Activated CD4-positive, alpha-beta T cell treated with anti-CD3 and anti-CD28 coated beads, Interleukin-2, amount 10 ng/mL, durations not matched to agents 24 days and 14 days (primary cell): ENCODE measurements around the gene NMRAL1. TPM values are rescaled to one million over a fixed set of nuclear protein-coding genes. Genes with fewer than 3 reads are reported as not detected.

Experiments
- DNase-seq: peaks from one replicate; pipeline ENCODE4 v3.0.0; 2022
- H3K27ac Mint-ChIP-seq: one replicate; pipeline ENCODE4 v1.8.0; 2022; ENCODE audit warnings: mild to moderate bottlenecking, mixed read lengths
- H3K27me3 Mint-ChIP-seq: one replicate; pipeline ENCODE4 v1.8.0; 2022; ENCODE audit warnings: mixed read lengths
- H3K36me3 Mint-ChIP-seq: one replicate; pipeline ENCODE4 v1.8.0; 2022; ENCODE audit warnings: low read depth, mild to moderate bottlenecking, mixed read lengths
- H3K4me1 Mint-ChIP-seq: one replicate; pipeline ENCODE4 v1.8.0; 2021; ENCODE audit warnings: mixed read lengths
- H3K4me3 Mint-ChIP-seq: one replicate; pipeline ENCODE4 v1.8.0; 2022; ENCODE audit warnings: mild to moderate bottlenecking, moderate library complexity, mixed read lengths
- H3K9me3 Mint-ChIP-seq: one replicate; pipeline ENCODE4 v1.8.0; 2021; ENCODE audit warnings: mixed read lengths
- intact Hi-C: fragments of 100-400 bp; cut with micrococcal nuclease; formaldehyde crosslinking; loops from one replicate; pipeline ENCODE4 v1.15.1; 2023
- total RNA-seq: library from RNA; stranded (reverse); gene quantifications from 2 replicates; pipeline ENCODE4 v1.2.3, GENCODE V29; 2022

Gene NMRAL1
- total RNA-seq, 1 donor from 2014 or later = 32.2 TPM

DNA sequence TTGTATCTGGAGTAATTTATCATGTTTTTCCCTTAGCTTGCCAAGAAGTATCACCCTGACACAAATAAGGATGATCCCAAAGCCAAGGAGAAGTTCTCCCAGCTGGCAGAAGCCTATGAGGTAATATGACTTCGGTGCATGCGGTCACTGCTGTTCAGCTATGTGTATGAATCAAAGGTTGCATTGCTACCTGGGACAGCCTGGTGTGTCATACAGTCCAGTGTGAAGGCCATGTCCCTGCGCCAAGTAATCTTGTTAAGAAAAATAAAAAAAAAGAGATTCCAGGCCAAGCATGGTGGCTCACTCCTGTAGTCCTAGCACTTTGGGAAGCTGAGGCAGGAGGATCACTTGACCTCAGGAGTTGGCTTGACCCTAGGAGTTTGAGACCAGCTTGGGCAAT lies 37.1 kb downstream of the NMRAL1 start:
- peaks cover 55% of the 10 kb centered on the region for H3K36me3 Mint-ChIP-seq

DNA sequence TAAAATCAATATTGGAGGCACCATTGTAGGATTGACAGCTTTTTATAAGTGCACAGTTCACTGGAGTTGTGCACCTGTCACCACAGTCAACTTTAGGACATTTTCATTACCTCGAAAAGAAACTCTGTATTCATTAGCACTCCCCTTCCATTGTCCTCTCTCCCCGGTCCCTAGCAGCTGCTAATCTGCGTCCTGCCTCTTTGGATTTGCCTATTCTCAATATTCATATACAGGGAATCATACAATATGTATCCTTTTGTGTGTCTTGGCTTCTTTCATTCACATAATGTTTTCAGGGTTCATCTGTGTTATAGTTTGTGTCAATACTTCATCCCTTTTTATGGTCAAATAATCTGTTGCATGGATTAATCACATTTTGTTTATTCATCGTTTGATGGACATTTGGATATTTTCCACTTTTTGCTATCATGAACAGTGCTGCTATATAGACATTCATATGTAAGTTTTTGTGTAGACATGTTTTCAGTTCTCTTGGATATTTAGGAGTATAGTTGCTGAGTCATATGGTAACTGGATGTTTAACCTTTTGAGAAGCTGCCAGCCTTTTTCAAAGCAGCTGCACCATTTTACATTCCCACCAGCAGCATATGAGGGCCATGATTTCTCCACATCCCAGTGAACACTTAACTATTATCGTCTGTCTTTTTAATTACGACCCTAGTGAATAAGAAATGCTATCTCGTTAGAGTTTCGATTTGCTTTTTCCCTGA lies 38.9 kb downstream of the NMRAL1 start:
- H3K4me1 Mint-ChIP-seq = peaks cover 13% of the 10 kb centered on the region
- no peak overlapping the region for H3K27ac Mint-ChIP-seq
- H3K4me3 Mint-ChIP-seq = no peak overlapping the region
- intact Hi-C loops = no loop called here
- H3K27me3 Mint-ChIP-seq = no peaks in the 10 kb centered on the region
- no peak for DNase-seq
- peaks cover 53% of the 10 kb centered on the region for H3K36me3 Mint-ChIP-seq
- no peaks in the 10 kb centered on the region for H3K9me3 Mint-ChIP-seq

More for the DNA sequence above, 37.1 kb downstream of the NMRAL1 start:
- H3K27me3 Mint-ChIP-seq = no peaks in the 10 kb centered on the region
- peaks cover 13% of the 10 kb centered on the region for H3K4me1 Mint-ChIP-seq
- H3K4me3 Mint-ChIP-seq = no peak overlapping the region
- intact Hi-C loops = no loop called here
- no peak for DNase-seq
- H3K27ac Mint-ChIP-seq = no peak overlapping the region
- H3K9me3 Mint-ChIP-seq = no peaks in the 10 kb centered on the region

DNA sequence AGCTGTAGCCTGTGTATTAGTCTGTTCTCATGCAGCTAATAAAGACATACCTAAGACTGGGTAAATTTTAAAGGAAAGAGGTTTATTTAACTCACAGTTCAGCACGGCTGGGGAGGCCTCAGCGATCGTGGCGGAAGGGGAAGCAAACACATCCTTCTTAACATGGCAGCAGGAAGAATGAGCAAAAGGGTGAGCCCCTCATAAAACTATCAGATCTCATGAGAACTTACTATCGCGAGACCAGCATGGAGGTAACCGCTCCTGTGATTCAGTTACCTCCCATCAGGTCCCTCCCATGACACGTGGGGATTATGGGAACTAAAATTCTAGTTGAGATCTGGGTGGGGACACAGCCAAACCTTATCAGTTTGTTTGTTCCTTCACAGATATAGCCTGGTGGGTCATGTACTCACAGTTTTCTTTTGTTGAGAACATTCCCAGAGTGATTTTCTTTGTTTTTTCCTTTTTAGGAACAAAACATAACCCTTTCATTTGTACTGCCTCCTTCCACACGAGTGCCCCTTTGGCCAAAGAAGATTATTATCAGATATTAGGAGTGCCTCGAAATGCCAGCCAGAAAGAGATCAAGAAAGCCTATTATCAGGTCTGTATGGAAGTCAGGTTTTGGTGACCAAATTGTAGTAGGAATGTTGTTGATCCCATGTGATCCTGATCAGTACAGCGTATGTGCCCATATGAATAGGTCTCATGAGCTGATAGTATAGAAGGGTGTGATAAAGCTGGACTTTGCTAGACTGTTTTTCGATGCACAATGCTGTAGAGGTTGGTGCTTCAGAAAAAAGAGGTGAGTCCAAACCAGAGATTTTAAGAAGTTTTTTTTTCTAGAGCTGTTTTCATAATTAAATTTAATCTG lies 40.3 kb downstream of the NMRAL1 start:
- peaks cover 53% of the 10 kb centered on the region for H3K36me3 Mint-ChIP-seq
- no peaks in the 10 kb centered on the region for H3K27me3 Mint-ChIP-seq
- H3K4me3 Mint-ChIP-seq = no peak overlapping the region
- no peak overlapping the region for H3K27ac Mint-ChIP-seq
- no peak for DNase-seq
- intact Hi-C loops = no loop called here
- no peaks in the 10 kb centered on the region for H3K9me3 Mint-ChIP-seq
- H3K4me1 Mint-ChIP-seq = peaks cover 13% of the 10 kb centered on the region

DNA sequence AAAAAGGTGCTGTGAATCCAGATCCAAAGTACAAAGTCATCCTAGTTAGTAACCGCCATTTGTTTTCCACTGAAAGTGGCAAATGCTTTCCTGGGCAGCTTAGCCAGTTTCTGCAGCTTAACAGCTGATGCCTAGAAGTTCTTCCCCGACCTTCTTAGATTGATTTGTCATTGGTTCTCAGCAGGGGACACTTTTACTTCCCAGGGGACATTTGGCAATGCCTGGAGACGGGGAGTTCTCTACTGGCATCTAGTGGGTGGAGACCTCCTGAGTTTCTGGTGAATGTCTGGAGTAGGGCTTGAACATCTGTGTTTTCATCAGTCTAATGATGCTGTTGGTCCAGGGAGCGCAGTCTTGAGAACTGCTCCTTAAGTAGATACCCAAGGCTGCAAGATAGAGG lies 41.2 kb downstream of the NMRAL1 start:
- H3K36me3 Mint-ChIP-seq = peaks cover 52% of the 10 kb centered on the region
- no peak overlapping the region for H3K27ac Mint-ChIP-seq

DNA sequence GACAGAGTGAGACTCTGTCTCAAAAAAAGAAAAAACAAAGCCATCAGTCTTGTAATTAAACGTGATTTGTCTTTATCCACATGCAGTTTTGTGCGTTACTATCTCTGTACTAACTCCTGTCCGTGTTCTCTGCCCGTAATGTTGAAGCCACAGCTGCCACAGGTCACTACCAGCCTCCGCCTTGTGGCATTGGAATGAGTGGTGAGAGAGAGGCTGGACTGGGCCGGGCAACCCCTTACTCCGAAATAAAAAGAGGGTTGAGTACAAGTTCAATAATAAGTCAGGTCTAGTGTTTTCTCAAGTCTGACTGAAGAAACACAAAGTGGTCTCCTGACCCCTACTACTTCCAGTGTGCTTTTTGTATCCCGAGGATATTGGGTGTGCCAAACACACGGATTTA lies 43.4 kb downstream of the NMRAL1 start:
- DNase-seq = no peak

More for the DNA sequence above, 41.2 kb downstream of the NMRAL1 start:
- Mint-ChIP-seq H3K9me3 (no peaks in the 10 kb centered on the region), H3K4me1 (peaks cover 16% of the 10 kb centered on the region), H3K27me3 (no peaks in the 10 kb centered on the region), H3K4me3 (no peak overlapping the region)
- DNase-seq = no peak
- intact Hi-C loops = no loop called here

DNA sequence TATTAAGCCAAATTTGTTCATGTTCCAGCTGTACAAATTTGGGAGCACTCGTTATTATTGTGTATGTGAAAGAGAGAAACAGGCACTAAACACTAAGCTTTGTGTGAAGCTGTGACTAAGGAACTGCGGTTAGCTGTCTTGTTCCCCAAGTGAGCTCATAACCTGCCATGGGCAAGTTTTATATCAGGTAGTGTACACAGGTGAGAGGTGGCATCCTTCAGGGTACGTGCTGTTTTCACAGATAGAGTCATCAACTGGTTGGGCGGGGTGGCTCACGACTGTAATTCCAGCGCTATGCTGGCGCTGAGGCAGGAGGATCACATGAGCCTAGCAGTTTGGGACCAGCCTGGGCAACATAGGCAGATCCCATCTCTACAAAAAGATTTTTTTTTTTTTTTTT lies 45.9 kb downstream of the NMRAL1 start:
- Mint-ChIP-seq H3K27me3 (peaks cover 3% of the 10 kb centered on the region), H3K4me3 (peak overlapping the region; percentile 35), H3K4me1 (peaks cover 29% of the 10 kb centered on the region), H3K27ac (peak overlapping the region; percentile 13), H3K9me3 (no peaks in the 10 kb centered on the region), H3K36me3 (peaks cover 43% of the 10 kb centered on the region)
- DNase-seq = no peak
- intact Hi-C loops = loop anchor here (5.0 kb wide), 2 partner anchors 109 to 184 kb away; partner anchors contain the start of genes CDIP1 and UBALD1

More for the DNA sequence above, 43.4 kb downstream of the NMRAL1 start:
- no peaks in the 10 kb centered on the region for H3K27me3 Mint-ChIP-seq
- peaks cover 52% of the 10 kb centered on the region for H3K36me3 Mint-ChIP-seq
- no peak overlapping the region for H3K27ac Mint-ChIP-seq
- no peak overlapping the region for H3K4me3 Mint-ChIP-seq
- peaks cover 29% of the 10 kb centered on the region for H3K4me1 Mint-ChIP-seq
- no peaks in the 10 kb centered on the region for H3K9me3 Mint-ChIP-seq
- intact Hi-C loops = no loop called here

DNA sequence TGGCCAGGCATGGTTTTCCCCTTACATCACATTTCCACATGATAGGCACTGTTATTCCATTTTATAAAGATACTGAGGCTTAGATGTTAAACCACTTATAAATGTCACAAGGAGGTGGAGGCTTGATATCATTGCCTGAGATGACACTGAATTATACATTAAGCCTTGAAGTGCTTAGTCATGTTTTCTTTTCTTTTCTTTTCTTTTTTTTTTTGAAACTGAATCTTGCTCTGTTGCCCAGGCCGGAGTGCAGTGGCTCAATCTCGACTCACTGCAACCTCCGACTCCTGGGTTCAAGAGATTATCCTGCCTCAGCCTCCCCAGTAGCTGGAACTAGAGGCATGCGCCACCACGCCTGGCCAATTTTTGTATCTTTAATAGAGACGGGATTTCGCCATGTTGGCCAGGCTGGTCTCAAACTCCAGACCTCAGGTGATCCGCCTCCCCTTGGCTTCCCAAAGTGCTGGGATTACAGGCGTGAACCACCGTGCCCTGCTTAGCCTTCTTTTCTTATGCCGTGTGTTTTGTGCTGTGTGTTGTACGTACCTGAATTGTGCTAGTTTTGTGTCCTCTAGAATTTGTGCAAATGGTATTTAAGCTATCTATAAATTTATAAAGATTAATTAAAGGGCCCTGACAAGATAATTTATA lies 47.6 kb downstream of the NMRAL1 start:
- peaks cover 29% of the 10 kb centered on the region for H3K4me1 Mint-ChIP-seq
- no peak for DNase-seq
- peaks cover 3% of the 10 kb centered on the region for H3K27me3 Mint-ChIP-seq
- peaks cover 37% of the 10 kb centered on the region for H3K36me3 Mint-ChIP-seq
- intact Hi-C loops = loop anchor here (1.0 to 5.0 kb wide), 3 partner anchors 49 to 185 kb away; partner anchors contain the start of genes CDIP1, HMOX2 and UBALD1
- peak overlapping the region; percentile 100 for H3K4me3 Mint-ChIP-seq
- peak overlapping the region; percentile 100 for H3K27ac Mint-ChIP-seq
- H3K9me3 Mint-ChIP-seq = no peaks in the 10 kb centered on the region

DNA sequence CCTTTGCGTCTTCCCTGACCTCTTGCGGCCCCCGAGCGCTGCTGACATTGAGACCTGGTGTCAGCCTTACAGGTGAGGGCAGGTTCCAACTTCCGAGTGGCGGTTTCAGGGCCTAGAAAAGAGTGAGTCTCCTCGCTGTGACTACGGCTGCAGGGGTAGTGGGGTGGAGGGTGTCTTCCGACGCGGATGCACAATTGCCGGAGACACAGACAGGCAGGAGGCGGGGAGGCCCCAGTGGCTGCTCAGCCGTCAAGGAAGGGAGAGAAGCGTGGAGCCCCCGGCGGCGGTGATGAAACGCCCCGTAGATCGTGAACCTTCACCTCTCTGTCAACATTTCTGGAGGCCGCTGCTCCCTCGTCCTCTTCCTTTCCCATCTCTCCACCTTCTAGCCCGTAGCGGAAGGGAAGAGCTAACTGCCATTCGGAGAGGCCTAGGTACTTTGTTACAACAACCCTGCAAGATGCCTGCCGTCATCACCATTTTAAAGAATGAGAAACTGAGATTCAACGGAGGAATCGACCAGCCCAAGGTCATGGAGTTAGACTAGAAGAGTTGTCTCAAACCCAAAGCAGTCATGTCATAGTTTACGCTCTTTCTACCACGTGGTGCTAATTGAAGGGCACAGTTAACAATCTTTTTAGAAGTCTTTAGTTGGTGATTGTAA lies 48.3 kb downstream of the NMRAL1 start:
- Mint-ChIP-seq H3K27me3 (peaks cover 3% of the 10 kb centered on the region), H3K27ac (peak overlapping the region; percentile 100), H3K9me3 (no peaks in the 10 kb centered on the region), H3K36me3 (peaks cover 32% of the 10 kb centered on the region), H3K4me1 (peaks cover 29% of the 10 kb centered on the region), H3K4me3 (peak overlapping the region; percentile 100)
- no peak for DNase-seq
- intact Hi-C loops = loop anchor here (1.0 to 5.0 kb wide), 3 partner anchors 50 to 186 kb away; partner anchors contain the start of genes CDIP1, HMOX2 and UBALD1

DNA sequence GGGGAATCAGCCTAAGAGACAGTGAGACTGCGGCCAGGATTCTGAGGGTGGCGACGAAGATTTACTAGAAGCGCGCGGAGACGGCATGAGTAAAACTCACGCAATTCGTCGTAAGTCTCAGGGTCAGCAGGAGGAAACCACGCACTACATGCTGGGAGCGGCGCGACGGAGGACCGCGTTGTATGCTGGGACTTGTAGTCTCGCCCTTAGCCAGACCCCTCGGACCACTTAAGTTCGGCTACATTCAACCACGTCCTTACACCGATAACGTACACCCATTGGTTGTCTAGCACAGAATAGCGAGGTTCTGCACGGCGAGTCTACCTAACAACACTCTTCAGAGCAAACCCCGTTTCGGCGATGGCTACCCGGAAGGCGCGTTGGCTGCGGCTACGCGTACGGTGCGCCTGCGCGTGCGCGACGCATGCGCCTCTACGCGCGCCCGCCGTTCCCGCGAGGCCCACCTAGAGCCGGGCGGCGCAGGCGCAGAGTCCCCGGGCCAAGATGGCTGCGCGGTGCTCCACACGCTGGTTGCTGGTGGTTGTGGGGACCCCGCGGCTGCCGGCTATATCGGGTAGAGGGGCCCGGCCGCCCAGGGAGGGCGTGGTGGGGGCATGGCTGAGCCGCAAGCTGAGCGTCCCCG lies 48.9 kb downstream of the NMRAL1 start, which contains the start of gene DNAJA3:
Gene DNAJA3 (plus strand): TSS at position 491 of the 643 bp plus-strand sequence. CDS start 14 bp downstream, at position 505.
- H3K36me3 Mint-ChIP-seq = peaks cover 26% of the 10 kb centered on the region
- DNase-seq = peak; percentile 98
- peak within 1 kb of the TSS; percentile 100 for H3K27ac Mint-ChIP-seq
- peaks cover 29% of the 10 kb centered on the region for H3K4me1 Mint-ChIP-seq
- H3K9me3 Mint-ChIP-seq = no peaks in the 10 kb centered on the region
- intact Hi-C loops = loop anchor here (1.0 to 5.0 kb wide), 5 partner anchors 11 to 421 kb away; partner anchors contain the start of genes CDIP1, GLYR1, HMOX2 and UBALD1
- peaks cover 3% of the 10 kb centered on the region for H3K27me3 Mint-ChIP-seq
- H3K4me3 Mint-ChIP-seq = peak within 1 kb of the TSS; percentile 100

DNA sequence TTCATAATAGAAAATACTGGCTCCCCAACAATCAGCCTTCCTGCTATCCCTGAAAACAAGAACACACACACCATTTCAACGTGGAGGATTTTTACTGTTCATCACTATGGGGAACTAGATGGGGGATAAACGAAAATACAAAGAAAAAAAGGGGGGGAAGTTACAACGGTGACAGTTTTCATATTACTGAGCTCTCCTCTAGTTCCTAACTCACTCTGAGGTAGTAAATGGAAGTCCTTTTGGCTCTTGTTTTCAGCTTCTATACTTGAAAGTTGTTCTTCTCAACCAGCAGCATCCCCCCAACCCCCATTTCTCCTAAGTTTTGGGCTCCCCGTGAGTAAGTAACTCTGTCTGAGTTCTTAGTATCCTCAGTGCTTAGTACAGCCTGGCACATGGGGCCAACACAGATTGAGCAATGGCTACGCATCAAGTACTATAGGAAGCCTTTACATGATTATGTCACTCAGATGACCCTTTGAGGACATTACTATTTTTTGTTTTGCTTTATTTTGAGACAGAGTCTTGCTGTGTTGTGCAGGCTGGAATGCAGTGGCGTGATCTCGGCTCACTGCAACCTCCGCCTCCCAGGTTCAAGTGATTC lies 53.8 kb downstream of the NMRAL1 start:
- Mint-ChIP-seq H3K27ac (no peak overlapping the region), H3K4me3 (no peak overlapping the region), H3K9me3 (no peaks in the 10 kb centered on the region), H3K27me3 (peaks cover 8% of the 10 kb centered on the region), H3K4me1 (peaks cover 17% of the 10 kb centered on the region), H3K36me3 (peaks cover 2% of the 10 kb centered on the region)
- intact Hi-C loops = no loop called here
- DNase-seq = no peak

DNA sequence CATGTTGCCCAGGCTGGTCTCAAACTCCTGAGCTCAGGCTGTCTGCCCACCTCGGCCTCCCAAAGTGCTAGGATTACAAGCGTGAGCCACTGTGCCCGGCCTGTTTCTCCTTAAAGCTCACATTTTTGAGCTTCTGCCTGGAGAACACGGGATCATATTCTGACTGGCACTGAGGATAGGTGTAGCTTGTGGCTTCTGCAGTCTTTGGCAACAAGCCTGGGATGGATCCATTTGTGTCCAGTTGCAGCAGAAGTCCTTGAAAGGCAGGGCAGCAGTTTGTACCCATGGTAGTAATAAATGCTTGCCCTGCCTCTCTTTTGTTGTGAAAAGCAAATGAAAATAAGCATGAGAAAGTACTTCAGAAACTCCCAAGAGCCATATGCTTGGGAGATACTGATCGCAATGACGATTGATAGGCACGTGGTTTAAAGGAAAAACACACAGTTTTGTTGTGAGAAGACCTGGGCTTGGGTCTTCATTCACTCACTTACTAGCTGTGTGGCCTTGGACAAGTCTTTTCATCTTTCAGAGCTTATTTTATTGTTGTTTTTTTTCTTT lies 54.9 kb downstream of the NMRAL1 start:
- no peak overlapping the region for H3K27ac Mint-ChIP-seq
- H3K4me3 Mint-ChIP-seq = no peak overlapping the region
- peaks cover 19% of the 10 kb centered on the region for H3K4me1 Mint-ChIP-seq
- H3K36me3 Mint-ChIP-seq = peaks cover 3% of the 10 kb centered on the region
- H3K9me3 Mint-ChIP-seq = no peaks in the 10 kb centered on the region
- peaks cover 6% of the 10 kb centered on the region for H3K27me3 Mint-ChIP-seq
- DNase-seq = no peak
- intact Hi-C loops = loop anchor here (5.0 kb wide), 2 partner anchors 47 to 147 kb away; partner anchors contain the start of genes TFAP4 and VASN
